Measurements from ENCODE around the gene GPC5.
"Not testable (repeated sequence)": the region's sequence is repeated elsewhere in the genome, so short reads cannot be mapped to it uniquely, and the experiment has no call there.

Gene GPC5

DNA sequence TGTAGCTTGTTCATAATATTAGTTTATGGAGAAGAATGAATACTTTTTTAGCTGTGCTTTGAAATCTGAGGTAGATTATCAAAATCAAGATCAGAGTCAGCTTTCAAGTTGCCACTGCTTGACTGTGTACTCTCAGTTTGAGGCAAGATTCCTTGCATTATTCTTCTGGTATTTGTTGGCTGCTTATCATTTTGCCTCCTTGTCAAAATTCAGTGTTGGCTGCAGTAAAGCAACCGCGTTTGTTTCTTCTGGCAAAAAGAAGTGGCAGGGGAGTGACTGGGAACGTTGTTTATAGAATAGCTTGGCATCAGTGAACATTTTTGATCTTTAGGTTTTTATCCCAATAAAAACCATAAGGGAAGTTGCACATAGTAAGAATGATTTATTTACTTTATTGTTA lies 1408.9 kb downstream of the GPC5 start:
- no peak for DNase-seq

DNA sequence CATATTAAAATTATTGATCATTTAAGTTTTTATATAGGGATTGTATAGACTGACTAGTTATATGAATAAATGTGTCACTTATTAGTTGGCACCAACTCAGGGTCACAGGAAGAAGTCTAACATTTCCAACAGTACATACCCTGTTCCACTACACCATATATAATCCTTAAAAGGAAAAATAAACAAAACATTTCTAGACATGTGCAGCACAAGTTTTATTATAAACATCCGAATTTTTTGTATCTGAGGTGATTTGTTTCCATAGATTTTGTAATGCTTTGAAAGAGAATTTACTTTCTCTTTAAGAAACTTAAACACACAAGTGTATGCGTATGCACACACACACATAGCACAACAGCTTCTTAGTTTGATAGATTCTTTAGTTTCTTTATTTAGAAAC lies 1409.5 kb downstream of the GPC5 start:
- no peak for DNase-seq

DNA sequence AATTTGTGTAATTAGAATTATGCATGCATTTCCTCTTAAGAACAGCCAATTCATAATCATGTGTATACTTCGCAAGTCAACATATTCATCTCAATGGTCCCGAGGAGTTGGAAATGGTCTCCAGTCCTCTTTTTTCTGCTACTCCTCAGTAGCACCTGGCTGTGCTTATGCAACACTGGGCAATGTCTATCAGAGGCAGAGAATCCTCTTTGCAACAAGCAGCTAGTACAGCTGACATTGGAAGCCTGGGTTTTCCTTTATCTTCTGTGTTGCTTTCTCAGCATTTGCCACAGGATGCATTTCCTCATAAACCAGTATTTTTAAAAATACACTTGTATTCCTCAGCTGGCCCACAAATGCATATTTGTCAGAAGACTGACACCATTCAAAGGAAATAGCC lies 1422.9 kb downstream of the GPC5 start:
- DNase-seq: no peak

DNA sequence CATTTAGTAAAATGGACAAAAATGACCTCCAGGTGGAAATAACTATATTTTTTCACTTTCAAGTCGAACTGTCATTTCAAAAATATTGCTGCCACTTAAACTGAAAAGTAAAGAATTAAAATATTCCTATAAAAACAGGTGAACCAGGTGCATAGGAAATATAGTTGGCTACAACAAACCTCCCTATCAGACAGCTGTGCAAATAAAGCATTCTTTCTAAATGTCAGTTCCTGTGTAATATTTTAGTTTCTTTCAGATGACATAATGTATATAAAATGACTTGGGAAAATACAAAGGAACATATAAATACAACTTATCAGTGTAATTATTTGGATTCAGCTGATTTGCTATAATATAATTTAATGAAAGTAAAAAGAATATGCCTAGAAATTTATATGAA lies 1424.6 kb downstream of the GPC5 start:
- no peak for DNase-seq

DNA sequence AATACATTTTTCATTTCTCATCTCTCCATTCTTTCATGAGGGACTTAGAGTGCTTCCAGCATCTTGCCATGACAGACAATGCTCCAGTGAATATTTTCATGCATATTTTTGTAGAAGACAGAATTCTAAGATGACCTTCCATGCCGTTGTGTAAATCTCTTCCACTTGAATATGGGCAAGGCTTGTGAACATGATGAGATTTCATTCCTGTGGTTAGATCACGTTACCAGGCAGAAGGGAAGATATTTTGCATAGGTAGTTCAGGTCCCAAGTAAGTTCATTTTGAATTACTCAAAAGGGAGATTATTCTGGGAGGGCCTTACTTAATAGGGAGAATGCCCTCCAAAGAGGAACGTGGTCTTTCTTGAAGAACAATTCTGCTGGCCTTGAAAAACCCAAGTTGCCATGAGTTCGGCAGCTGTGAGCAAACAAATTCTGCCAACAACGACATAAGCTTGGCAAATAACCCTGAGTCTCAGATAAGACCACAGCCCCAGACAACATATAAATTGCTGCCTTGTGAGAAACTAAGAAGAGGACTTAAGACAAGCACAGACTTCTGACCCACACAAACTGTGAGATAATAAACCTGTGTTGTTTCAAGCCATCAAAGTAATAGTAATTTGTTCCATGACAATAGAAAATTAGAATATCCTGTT lies 1427.6 kb downstream of the GPC5 start:
- DNase-seq: no peak

DNA sequence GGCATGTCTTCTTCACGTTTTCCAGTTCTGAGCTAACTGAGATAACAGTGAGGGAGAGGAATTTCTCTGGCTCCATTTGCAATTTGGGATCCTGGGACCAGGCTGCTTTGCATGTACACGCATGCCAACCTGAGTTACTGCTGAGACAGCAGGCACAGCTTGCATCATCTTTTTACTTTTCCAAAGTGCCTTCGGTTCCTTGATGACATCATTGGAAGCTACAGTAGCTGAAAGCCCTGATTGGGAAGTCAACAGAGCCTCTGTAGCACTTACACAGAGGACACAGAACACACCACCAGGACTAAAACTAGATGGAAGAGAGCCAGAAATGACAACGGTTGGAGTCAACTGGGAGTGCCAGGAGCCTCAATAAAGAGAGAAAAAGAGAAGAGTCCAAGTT lies 1429.1 kb downstream of the GPC5 start:
- no peak for DNase-seq

DNA sequence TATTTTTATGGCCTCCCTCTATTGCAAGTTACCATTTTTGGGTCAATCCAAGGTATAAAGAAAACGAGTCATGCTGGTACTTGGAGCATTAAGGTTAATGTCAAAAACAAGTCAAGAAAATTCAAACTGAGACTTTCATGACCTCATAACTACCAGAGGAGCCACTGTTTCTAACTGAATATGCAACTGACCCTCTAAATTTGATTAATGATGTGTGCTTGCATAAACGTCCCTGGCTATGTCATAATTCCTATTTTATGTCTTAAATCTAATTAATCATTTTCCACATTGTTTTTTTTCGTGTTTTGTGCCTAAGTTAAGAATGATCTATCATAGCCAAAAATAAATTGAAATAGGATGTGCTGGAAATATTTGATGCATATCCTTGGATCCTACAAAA lies 1431.5 kb downstream of the GPC5 start:
- DNase-seq: no peak

DNA sequence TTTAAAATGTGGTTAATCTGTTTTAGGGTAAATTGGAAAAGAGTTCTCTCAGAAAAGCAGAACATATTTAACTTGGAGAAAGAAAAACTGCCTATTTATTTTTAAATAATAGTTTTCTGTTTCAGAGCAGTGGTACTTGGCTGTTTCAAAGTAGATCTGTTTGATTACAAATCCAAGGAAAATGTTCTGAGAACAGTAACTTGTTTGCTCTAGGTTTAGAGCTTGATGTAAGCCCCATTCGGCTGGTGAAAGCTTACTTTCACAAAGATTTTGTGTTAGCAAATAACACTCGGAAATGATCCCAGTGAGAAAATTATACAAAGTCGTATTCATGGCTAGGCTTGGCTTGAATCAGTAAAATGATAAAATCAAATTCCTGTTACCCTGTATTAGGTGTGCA lies 1432.4 kb downstream of the GPC5 start:
- no peak for DNase-seq

DNA sequence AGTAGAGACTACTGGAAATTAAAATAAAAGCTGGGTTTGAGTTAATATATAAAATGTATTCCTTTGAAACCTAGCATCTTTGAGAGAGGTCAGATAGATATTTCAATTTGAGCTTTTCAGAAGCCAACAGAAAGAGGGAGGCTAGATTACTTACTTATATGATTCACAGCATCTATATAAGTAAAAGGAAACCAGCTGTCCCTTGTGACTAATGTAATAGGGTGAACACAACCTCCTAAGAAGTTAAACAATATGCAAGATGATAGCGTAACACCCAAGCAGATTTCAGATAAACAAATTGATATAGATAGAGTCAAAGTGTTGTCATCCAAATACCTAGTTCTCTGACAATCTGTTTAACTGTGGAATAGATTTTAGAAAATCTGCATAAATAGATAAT lies 1434.7 kb downstream of the GPC5 start:
- DNase-seq: no peak

DNA sequence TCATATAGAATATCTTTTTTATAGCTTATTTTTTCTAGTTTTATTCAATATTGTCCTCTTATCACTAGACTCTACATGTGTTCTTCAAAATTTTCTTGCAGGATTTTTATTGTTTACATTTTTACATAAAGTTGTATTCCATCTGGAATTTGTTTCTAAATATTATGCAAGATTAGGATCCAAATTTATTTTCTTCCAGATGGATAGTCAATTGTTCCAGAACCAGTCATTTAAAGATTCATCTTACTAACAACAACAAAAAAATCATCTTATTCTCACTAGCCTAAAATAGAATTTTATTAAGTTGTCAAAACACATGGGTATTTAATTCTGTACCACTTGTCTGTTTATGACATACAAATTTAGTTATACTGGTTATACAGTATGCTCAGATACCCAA lies 1437.8 kb downstream of the GPC5 start:
- no peak for DNase-seq

DNA sequence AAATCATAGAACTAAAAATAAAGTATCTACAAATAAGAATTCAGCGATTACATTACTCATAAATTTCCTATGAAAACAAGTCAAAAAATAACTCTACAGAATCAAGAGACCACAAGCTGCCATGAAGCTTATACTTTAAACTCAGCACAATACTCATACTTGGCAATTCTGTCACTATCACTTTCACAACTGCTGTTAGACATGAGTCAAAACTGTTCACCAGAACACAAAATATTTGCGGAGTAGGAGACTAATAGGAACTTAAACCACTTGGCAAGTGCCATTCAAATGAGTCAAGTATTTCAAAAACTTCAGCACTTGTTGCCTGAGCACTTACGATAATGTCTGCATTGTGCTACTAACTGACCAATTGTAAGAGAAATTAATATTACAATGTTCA lies 1440.4 kb downstream of the GPC5 start:
- DNase-seq: no peak

DNA sequence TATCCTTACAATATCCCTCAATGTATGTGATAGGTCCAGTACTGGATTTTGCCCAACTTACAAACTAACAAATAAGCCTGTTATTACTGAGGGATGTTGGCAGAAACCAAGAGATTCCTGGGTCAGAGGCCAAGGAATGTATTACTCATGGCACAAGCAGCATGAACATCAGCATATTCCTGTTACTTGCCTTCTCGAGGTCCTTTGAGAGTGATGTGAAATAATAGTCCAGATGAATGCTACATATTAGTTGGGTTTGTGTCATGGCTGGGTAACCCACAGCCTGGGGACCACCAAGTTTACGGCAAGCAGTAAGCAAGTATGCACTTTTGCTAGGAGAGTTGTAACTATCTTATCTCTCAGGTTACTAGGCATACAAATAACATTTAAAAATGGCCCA lies 1443.7 kb downstream of the GPC5 start:
- DNase-seq: no peak

DNA sequence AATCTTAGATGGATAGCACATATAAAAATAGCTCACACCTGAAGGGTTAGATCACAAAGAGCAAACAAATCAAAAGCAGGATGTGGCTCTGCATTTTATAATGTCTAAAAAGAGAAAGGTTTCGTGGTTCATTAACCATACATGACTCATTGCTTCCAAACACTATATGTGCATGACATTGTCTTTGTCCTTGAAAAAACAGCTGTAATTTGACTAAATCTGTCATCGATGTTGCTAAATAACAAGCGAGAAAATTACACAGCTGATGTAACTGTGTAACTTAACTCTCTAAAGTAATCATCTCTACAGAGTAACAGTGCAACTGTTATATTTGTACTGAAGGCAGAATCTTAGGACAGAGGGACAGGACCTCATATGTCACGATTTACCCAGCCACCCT lies 1445.1 kb downstream of the GPC5 start:
- no peak for DNase-seq

DNA sequence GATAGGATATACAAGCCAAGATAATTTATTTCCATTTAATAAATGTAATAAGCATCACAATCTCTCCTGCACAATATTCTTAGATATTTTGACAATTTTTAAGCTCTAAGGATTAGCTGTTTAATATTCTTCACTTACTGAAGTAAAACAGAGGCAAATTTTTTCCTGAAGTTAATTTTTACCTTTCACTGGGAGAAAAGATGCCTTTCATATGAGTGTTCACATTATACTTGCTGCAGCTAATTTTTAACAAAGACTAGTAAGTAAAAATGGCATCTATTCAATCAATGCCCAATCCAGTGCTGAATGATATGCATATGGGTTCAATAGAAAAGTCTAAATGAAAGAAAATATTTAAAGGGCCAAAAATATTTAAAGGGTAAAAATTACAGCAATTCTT lies 1451.0 kb downstream of the GPC5 start:
- no peak for DNase-seq

DNA sequence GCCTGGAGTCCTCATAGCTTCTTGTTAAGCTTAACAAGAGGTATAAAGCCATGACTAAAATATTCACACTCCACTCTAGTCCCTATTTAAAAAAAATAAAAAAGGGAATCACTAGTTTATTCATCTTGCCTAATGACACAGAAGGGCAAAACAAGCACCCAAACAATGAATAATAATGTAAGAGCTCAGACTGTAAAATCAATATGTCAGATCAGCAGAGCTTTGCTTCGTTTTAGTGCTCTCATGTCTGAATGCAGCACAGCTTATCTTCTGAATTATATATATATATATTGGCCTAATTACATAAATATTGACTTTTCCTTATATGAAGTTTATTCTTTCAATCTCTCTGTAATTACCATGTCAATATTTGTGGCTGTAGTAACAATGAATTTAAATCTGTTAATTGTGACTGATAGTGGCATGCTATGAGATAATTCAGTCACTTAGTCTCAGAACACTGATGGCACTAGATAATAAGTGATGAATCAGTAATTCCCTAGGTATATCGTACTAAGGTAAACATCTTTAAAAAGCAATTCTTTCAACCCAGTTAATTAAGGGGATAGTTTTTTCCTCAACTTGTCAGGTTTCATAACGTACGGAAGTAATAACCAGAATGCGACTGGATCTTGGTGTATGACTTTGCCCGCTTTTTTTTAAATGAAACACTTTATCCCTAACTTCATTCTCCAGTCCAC lies 1466.3 kb downstream of the GPC5 start:
- no peak for DNase-seq

DNA sequence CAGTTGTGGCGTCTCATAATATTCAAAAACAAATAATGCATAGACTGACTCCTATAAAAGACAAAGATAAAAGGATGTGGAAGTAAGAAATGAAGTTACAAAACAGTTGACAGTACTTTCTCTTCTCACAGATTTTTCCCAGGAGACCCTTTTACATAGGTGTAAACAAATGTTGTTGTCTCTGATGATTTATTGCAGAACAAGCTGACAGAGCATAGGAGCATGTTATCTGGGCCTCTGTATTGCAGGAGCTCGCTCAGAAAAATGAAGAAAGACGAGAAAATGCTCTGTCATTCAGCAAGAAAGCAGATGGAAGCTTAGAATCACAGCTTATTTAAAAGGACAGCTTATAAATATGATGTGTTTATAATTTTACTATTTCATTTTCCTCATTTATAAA lies 1474.6 kb downstream of the GPC5 start:
- no peak for DNase-seq

DNA sequence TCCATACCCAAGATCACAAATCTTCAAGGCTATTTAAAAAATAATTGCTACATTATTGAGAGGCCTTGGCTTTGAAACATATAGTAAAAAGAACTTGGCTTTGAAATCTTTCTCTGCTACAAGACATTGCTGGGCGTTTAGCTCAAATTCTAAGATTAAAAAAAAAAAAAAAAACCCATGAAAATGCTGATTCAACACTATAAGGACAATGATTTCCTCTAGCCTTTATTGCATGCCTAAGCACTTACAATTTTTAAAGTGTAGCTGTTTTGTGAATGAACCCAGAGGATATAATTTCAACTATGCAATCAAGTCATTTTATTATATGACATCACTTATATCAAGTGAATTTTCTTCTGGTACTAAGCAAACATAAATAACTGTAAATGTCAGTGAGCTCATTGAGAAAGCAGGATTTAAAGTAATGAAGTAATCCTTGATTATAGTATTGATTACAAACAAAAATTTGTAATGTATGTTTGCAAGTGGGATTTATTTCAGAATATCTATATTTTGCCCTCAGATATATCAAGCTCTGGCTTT lies 1488.2 kb downstream of the GPC5 start:
- no peak for DNase-seq

DNA sequence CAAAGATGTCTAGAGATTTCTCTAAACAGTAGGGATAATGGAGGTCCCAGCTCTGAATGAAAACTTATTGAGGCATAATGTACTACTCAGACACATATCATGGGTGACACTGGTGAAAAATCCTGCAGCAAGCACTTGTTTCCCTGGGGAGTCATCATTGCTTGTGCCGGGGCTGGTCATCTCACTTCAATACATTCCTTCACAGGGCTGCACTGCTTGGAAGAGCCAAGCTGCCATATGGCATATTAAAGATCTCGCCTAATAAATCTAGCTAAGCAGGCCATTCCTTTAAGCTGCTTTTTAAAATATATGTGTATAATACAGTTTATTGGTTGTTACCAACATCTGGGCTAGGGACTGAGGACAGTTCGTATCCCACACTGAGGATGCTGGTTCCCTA lies 1496.0 kb downstream of the GPC5 start:
- DNase-seq: peak; percentile 51 to 80

DNA sequence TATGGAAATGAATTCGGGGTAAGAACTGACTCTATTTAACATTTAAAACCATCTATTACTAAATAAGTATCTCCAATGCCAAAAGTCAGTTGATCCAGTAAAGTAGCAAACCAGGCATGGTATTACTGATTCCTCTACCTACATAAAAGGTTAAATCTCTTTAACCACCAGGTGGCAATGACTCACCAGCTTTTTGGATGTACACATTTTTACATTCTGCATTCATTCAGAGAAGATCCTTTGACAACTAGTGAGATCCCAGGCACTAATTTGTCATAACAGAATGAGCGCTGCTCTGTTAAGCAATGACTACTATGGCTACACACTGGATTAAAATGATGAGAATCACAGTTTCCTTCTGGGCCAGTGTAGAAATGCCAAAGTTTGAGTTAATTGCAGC lies 1498.4 kb downstream of the GPC5 start:
- DNase-seq: peak; percentile 23 to 69

DNA sequence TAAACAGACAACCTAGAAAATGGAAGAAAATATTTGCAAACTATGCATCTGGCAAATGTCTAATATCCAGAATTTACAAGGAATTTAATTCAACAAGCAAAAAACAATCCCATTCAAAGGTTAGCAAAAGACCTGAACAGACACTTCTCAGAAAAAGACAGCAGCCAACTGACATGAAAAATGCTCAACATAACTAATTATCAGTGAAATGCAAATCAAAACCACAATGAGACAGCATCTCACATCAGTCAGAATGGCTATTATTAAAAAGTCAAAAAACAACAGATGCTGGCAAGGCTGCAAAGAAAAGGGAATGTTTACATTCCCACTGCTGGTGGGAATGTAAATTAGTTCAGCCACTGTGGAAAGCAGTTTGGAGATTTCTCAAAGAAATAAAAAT lies 1500.5 kb downstream of the GPC5 start:
- DNase-seq: not testable (repeated sequence)

DNA sequence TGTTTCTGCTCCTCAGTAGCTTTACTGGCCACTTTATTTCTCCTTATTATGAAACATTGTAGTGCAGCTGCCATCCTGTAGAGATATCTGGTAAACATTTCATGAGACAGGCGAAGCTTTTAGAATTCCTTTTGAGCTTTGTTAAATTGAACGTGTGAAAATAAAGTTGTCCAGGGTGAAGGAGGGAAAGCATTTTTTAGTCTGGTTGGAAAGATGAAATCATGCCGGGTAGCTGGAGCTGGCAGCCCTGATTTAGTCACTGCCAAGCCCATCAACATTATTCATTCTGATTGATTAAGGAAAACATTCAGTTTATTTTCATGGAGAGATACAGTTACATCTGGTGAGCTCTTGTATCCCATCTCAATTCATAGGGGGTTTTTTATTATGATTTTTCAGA lies 1502.0 kb downstream of the GPC5 start:
- DNase-seq: no peak

DNA sequence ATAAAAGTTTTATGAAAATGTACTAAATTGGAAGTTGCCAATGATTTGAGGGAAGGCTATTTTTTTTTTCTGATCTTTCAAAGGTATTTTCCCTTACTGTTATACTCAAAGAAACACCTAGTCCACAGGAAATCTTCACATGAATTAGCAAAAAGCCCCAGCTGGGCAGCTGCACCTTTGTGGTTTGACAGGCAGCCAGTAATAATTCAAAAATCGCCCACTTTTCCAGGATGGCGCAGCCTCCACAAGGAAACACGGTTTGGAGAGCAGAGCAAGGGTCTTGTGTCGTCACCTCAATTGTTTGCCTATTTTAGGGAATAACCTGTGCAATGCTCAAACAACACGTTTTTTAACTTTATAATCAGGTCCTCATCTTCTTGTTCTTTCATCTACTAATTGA lies 1503.3 kb downstream of the GPC5 start:
- DNase-seq: no peak

DNA sequence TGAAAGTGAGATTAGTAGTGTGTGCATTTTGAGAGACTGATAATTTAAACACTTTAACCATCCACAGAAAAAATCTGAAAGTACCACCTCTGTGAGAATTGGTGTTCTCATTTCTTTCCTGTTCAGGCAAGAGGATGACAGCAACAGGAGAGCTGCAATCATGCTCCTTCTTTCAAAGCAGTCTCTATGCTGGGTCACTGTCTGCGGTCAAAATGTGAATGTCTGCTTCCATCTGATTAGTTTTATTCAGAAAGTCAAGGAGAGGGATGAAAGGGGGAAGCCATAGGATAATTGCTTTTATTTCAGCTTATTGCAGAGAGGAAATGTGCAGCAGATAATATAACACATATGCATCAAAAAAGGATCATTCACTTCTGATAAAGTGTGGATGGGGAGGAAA lies 1514.2 kb downstream of the GPC5 start:
- DNase-seq: no peak

DNA sequence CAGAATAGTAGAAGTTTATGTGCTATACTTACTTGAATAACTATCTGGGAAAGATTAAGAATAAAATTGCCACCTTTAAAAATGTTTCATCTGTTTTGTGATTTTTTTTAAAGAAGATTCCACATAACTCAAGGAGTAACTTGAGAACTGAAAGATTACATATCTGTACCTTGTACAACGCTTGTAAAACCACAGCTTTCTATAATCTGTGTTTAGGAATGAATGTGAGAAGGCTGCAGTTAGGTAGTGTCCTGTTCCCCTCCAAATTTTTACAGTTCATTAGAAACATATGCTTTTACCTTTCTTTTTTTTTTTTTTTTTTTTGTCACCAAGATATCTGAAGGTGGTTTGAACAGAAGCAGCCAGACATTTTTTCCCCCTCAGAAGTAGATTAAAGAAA lies 1515.4 kb downstream of the GPC5 start:
- DNase-seq: no peak

Measured in NCI-H524 (cell line).